H7 (cell line): Measurements from ENCODE around the gene PCDHA9. TPM values are rescaled to one million over a fixed set of nuclear protein-coding genes. Genes with fewer than 3 reads are reported as not detected.
A peak's percentile ranks its signal among the peaks of the same experiment; 100 is the strongest.
"Not testable (repeated sequence)": the region's sequence is repeated elsewhere in the genome, so short reads cannot be mapped to it uniquely, and the experiment has no call there.

Source experiments
- DNase-seq: peaks from one replicate; pipeline ENCODE4 v3.0.0; 2012
- H3K27me3 ChIP-seq: 2 replicates; pipeline ENCODE4 v1.6.0; 2011; ENCODE audit warnings: mild to moderate bottlenecking, low read length; ENCODE audit not compliant: control insufficient read depth, insufficient read depth
- H3K36me3 ChIP-seq: replicated peaks from 2 replicates; pipeline ENCODE4 v1.5.1; 2011; ENCODE audit warnings: low read length; ENCODE audit not compliant: control insufficient read depth, insufficient read depth
- H3K4me3 ChIP-seq: 2 replicates; pipeline ENCODE4 v1.5.1; 2011; ENCODE audit warnings: low read depth, mild to moderate bottlenecking, control low read depth, low read length, moderate library complexity; ENCODE audit not compliant: insufficient read depth
- total RNA-seq: library from RNA; depleted of rRNA; stranded (reverse); fragments of >200 nt; shearing (Covaris generic); gene quantifications from 2 replicates; pipeline ENCODE4 v1.2.3, GENCODE V29; 2014; rRNA removed

The PCDHA9 gene, protein sequence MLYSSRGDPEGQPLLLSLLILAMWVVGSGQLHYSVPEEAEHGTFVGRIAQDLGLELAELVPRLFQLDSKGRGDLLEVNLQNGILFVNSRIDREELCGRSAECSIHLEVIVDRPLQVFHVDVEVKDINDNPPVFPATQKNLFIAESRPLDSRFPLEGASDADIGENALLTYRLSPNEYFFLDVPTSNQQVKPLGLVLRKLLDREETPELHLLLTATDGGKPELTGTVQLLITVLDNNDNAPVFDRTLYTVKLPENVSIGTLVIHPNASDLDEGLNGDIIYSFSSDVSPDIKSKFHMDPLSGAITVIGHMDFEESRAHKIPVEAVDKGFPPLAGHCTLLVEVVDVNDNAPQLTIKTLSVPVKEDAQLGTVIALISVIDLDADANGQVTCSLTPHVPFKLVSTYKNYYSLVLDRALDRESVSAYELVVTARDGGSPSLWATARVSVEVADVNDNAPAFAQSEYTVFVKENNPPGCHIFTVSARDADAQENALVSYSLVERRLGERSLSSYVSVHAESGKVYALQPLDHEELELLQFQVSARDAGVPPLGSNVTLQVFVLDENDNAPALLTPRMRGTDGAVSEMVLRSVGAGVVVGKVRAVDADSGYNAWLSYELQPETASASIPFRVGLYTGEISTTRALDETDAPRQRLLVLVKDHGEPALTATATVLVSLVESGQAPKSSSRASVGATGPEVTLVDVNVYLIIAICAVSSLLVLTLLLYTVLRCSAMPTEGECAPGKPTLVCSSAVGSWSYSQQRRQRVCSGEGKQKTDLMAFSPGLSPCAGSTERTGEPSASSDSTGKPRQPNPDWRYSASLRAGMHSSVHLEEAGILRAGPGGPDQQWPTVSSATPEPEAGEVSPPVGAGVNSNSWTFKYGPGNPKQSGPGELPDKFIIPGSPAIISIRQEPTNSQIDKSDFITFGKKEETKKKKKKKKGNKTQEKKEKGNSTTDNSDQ
- total RNA-seq: 0.03 TPM in 1 of 2 replicates, not detected in the other

DNA sequence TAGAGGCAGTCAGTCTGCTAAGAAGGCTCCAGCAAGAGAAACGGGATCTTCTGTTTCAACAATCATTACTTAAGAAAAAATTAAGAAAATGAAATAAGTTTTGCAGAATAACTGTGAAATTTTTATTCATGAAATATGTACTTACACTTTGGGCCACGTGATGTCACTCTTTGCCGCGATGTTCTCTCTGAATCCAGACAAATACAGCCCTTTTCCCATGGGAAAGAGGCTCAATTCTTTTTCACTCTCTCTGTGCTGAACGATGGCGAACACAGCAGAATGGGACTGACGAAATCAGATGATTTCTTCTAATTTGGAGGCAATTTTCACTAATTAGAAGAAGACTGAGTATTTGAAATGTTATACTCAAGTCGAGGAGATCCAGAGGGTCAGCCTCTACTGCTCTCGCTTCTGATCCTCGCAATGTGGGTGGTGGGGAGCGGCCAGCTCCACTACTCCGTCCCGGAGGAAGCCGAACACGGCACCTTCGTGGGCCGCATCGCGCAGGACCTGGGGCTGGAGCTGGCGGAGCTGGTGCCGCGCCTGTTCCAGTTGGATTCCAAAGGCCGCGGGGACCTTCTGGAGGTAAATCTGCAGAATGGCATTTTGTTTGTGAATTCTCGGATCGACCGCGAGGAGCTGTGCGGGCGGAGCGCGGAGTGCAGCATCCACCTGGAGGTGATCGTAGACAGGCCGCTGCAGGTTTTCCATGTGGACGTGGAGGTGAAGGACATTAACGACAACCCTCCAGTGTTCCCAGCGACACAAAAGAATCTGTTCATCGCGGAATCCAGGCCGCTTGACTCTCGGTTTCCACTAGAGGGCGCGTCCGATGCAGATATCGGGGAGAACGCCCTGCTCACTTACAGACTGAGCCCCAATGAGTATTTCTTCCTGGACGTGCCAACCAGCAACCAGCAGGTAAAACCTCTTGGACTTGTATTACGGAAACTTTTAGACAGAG is at the start of gene PCDHA9:
Gene PCDHA9, plus strand, starts transcription at position 244 of the 964 bp plus-strand sequence. Its CDS starts 114 bp downstream, at position 358.
- not testable (repeated sequence) for DNase-seq, H3K36me3 ChIP-seq, H3K27me3 ChIP-seq
- H3K4me3 ChIP-seq: peak within 1 kb of the TSS; percentile 1; the same call in 1 of the 2 replicates

DNA sequence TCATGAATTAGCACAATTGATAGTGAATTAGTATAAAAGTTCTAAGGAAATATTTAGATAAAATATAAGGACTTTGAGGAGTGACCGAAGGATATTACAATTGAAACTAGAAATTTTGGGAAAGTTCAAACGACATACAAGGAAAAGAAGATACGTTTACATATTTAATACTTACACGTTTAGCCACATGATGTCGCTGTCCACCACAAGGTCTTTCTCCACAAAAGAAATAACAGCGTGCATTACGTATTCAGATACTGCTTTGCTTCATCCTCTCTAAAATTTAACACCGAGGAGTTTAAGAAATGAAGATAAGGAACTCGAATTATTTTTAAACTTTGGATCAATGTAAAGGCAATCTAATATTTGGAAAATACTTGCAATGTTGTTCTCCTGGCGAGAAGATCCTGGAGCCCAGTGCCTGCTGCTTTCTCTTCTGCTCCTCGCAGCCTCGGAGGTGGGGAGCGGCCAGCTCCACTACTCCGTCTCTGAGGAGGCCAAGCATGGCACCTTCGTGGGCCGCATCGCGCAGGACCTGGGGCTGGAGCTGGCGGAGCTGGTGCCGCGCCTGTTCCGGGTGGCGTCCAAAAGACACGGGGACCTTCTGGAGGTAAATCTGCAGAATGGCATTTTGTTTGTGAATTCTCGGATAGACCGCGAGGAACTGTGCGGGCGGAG is 47.2 kb upstream of the PCDHA9 start, which contains the start of gene PCDHA3:
Gene PCDHA3, plus strand, starts transcription at position 242 of the 678 bp plus-strand sequence.
- Histone ChIP-seq H3K4me3 (no peak within 1 kb of the TSS), H3K27me3 (no peaks in the 10 kb centered on the region), H3K36me3 (no peaks in the 10 kb centered on the region)
- no peak for DNase-seq

DNA sequence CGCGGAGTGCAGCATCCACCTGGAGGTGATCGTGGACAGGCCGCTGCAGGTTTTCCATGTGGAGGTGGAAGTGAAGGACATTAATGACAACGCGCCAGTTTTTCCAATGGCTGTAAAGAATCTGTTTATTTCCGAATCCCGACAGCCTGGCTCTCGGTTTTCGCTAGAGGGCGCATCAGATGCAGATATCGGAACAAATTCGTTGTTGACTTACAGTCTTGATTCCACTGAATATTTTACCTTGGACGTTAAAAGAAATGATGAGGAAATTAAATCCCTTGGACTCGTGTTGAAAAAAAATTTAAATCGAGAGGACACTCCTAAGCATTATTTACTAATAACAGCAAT is 46.7 kb upstream of the PCDHA9 start:
- H3K36me3 ChIP-seq: no peaks in the 10 kb centered on the region
- H3K27me3 ChIP-seq: no peaks in the 10 kb centered on the region
- no peak for DNase-seq
- no peak overlapping the region for H3K4me3 ChIP-seq

DNA sequence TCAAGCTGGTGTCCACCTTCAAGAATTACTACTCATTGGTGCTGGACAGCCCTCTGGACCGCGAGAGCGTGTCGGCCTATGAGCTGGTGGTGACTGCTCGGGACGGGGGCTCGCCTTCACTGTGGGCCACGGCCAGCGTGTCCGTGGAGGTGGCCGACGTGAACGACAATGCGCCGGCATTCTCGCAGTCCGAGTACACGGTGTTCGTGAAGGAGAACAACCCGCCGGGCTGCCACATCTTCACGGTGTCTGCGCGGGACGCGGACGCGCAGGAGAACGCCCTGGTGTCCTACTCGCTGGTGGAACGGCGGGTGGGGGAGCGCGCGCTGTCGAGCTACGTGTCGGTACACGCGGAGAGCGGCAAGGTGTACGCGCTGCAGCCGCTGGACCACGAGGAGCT is 45.8 kb upstream of the PCDHA9 start:
- H3K27me3 ChIP-seq, DNase-seq, H3K4me3 ChIP-seq, H3K36me3 ChIP-seq: not testable (repeated sequence)

DNA sequence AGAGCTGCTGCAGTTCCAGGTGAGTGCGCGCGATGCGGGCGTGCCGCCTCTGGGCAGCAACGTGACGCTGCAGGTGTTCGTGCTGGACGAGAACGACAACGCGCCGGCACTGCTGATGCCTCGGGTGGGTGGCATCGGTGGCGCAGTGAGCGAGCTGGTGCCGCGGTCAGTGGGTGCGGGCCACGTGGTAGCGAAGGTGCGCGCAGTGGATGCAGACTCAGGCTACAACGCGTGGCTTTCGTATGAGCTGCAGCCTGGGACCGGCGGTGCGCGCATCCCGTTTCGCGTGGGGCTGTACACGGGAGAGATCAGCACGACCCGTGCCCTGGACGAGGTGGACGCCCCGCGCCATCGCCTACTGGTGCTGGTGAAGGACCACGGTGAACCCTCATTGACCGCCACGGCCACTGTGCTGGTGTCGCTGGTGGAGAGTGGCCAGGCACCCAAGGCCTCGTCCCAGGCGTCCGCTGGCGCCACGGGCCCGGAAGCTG is 45.4 kb upstream of the PCDHA9 start:
- Histone ChIP-seq H3K27me3 (no peaks in the 10 kb centered on the region), H3K4me3 (no peak overlapping the region), H3K36me3 (no peaks in the 10 kb centered on the region)
- DNase-seq: no peak

DNA sequence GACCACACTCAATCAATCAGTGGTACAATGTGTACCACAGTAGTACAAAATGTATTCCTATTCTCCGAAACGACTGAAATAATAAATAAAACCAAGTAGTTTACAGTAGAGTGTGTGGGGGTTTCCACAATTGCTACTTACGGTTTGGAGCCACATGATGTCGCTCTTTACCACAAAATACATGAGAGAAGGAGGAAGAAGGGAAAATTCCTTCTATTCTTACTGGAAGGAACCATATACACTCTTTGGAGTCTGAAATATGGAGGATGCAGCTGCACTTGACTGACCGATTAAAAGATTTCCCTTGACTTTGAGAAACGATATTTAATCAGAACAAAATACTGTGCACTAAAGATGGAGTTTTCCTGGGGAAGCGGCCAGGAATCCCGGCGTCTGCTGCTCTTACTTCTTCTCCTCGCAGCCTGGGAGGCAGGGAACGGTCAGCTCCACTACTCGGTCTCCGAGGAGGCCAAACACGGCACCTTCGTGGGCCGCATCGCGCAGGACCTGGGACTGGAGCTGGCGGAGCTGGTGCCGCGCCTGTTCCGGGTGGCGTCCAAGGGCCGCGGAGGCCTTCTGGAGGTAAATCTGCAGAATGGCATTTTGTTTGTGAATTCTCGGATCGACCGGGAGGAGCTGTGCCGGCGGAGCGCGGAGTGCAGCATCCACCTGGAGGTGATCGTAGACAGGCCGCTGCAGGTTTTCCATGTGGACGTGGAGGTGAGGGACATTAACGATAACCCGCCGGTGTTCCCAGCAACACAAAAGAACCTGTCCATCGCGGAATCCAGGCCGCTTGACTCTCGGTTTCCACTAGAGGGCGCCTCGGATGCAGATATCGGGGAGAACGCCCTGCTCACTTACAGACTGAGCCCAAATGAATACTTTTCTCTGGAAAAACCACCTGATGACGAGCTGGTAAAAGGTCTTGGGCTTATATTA is 41.1 kb upstream of the PCDHA9 start, which contains the start of gene PCDHA4:
Gene PCDHA4, plus strand, starts transcription at position 235 of the 942 bp plus-strand sequence.
- H3K27me3 ChIP-seq: no peaks in the 10 kb centered on the region
- H3K4me3 ChIP-seq: peak within 1 kb of the TSS; percentile 73
- no peaks in the 10 kb centered on the region for H3K36me3 ChIP-seq
- peak; percentile 80 for DNase-seq

DNA sequence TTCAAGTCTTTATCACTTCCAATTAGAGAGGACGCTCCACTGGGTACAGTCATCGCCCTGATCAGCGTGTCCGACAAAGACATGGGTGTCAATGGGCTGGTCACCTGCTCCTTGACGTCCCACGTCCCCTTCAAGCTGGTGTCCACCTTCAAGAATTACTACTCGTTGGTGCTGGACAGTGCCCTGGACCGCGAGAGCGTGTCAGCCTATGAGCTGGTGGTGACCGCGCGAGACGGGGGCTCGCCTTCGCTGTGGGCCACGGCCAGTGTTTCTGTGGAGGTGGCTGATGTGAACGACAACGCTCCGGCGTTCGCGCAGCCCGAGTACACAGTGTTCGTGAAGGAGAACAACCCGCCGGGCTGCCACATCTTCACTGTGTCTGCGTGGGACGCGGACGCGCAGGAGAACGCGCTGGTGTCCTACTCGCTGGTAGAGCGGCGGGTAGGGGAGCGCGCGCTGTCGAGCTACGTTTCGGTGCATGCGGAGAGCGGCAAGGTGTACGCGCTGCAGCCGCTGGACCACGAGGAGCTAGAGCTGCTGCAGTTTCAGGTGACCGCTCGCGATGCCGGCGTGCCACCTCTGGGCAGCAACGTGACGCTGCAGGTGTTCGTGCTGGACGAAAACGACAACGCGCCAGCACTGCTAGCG is 39.8 kb upstream of the PCDHA9 start:
- H3K4me3 ChIP-seq, H3K36me3 ChIP-seq, DNase-seq, H3K27me3 ChIP-seq: not testable (repeated sequence)

DNA sequence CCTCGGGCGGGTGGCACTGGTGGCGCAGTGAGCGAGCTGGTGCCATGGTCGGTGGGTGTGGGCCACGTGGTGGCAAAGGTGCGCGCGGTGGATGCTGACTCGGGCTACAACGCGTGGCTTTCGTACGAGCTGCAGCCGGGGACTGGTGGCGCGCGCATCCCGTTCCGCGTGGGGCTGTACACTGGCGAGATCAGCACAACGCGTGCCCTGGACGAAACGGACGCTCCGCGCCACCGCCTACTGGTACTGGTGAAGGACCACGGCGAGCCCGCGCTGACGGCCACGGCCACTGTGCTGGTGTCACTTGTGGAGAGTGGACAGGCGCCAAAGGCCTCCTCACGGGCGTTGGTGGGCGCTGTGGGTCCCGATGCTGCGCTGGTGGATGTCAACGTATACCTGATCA is 39.3 kb upstream of the PCDHA9 start:
- H3K27me3 ChIP-seq: no peaks in the 10 kb centered on the region
- no peaks in the 10 kb centered on the region for H3K36me3 ChIP-seq
- DNase-seq: no peak
- H3K4me3 ChIP-seq: no peak overlapping the region

DNA sequence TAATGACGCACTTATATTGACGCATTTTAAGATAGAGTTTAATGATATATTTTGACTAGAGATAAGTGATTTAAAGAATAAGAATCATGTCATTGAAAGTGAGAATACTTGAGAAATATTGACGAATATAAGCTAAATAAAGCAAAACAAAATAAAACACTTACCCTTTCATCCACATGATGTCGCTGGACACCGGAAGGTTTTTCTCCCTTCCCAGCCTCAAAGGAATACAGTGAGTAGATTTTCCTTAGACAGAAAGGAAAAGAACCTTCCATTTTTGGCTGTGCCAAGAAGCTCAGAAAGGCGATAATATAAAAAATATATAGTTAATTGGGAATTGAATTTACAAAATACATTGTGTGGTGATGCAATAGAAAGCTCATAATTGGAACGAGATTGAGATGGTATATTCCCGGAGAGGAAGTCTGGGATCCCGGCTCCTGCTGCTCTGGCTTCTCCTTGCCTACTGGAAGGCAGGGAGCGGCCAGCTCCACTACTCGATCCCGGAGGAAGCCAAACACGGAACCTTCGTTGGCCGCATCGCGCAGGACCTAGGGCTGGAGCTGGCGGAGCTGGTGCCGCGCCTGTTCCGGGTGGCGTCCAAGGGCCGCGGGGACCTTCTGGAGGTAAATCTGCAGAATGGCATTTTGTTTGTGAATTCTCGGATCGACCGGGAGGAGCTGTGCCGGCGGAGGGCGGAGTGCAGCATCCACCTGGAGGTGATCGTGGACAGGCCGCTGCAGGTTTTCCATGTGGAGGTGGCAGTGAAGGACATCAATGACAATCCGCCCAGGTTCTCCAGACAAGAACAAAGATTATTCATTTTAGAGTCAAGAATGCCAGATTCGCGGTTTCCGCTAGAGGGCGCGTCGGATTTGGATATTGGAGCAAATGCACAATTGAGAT is 26.6 kb upstream of the PCDHA9 start, which contains the start of gene PCDHA5:
Gene PCDHA5, plus strand, starts transcription at position 239 of the 906 bp plus-strand sequence.
- no peak for DNase-seq
- H3K36me3 ChIP-seq: no peaks in the 10 kb centered on the region
- no peak within 1 kb of the TSS for H3K4me3 ChIP-seq
- no peaks in the 10 kb centered on the region for H3K27me3 ChIP-seq

DNA sequence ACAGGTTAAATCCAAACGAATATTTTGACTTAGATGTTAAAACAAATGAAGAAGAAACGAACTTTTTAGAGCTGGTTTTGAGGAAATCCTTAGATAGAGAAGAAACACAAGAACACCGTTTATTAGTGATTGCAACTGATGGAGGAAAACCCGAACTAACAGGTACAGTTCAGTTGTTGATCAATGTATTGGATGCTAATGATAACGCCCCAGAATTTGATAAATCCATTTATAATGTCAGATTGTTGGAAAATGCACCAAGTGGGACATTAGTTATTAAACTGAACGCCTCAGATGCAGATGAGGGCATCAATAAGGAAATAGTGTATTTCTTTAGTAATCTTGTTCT is 25.9 kb upstream of the PCDHA9 start:
- H3K36me3 ChIP-seq: no peaks in the 10 kb centered on the region
- no peak for DNase-seq
- H3K4me3 ChIP-seq: no peak overlapping the region
- H3K27me3 ChIP-seq: no peaks in the 10 kb centered on the region

DNA sequence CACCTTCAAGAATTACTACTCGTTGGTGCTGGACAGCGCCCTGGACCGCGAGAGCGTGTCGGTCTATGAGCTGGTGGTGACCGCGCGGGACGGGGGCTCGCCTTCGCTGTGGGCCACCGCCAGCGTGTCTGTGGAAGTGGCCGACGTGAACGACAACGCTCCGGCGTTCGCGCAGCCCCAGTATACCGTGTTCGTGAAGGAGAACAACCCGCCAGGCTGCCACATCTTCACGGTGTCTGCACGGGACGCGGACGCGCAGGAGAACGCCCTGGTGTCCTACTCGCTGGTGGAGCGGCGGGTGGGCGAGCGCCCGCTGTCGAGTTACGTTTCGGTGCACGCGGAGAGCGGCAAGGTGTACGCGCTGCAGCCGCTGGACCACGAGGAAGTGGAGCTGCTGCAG is 25.2 kb upstream of the PCDHA9 start:
- not testable (repeated sequence) for H3K27me3 ChIP-seq, H3K36me3 ChIP-seq, DNase-seq

More for the DNA sequence above, 25.2 kb upstream of the PCDHA9 start:
- H3K4me3 ChIP-seq: not testable (repeated sequence)
